ENCODE results near the gene CSF2. TPM values are rescaled to one million over a fixed set of nuclear protein-coding genes. Genes with fewer than 3 reads are reported as not detected.

CSF2 gene
- total RNA-seq, 1 experiment from 2014 or later: 0.30 TPM

DNA sequence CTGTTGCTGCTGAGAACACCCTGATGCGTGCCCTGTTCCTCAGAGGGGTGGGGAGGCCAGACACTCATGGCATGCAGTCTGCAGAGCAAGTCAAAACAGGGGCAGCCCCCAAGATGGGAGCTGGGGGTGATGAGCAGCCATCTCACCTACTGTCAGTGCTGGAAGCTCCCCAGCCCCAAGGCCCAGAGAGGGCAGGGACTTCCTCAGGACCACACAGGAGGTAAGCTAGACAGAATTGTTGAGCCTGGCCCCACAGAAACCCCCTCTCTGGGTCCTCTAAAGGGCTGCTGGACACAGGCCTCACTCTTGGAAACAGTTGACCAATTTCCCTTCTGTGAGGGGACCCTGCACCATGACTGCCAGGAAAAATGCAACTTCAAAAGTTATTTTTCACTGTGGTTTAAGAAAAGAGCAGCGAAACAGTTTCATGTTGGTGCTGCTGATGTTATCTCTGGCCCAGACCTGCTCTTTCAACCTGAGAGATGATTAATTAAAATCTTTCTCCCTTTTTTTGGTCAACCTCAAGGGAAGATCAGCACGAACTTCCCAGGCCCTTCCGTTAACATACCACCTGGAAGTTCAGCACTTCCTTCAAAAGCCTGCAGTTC is 9.6 kb downstream of the CSF2 start:
- H3K4me1 ChIP-seq (ENCODE audit: control insufficient read depth in 1 of 2, insufficient read depth in 2 of 2, low read length in 2 of 2): peaks cover 0 to 6% of the 10 kb centered on the region in 2 experiments; a peak in 1 of 4 replicates
- no peaks in the 10 kb centered on the region for H3K79me2 ChIP-seq (ENCODE audit: insufficient read depth, low read length)
- RAD21 ChIA-PET (ENCODE audit: low non-redundant PET in 1 of 2, low total read pairs in 2 of 2, uncharacterized antibody in 2 of 2, unreplicated experiment in 2 of 2): no interaction called here
- H4K20me1 ChIP-seq (ENCODE audit: insufficient read depth): no peaks in the 10 kb centered on the region
- H3K27me3 ChIP-seq (ENCODE audit: insufficient read depth, low read length): no peaks in the 10 kb centered on the region
- no peaks in the 10 kb centered on the region for H3K9me2 ChIP-seq (ENCODE audit: insufficient read depth)
- H3K36me3 ChIP-seq (ENCODE audit: control insufficient read depth in 1 of 2, insufficient read depth in 2 of 2, low read length in 2 of 2): no peaks in the 10 kb centered on the region
- intact Hi-C loops (cut with micrococcal nuclease): no loop called here
- H2AFZ ChIP-seq (ENCODE audit: low read depth, low read length, poor library complexity, severe bottlenecking): no peak overlapping the region
- DNase-seq (ENCODE audit: low read depth, low spot score) (no peak), ATAC-seq (no peak)
- no peak overlapping the region for H3K9ac ChIP-seq (ENCODE audit: low read length)
- H3K4me3 ChIP-seq (replicated peaks in 1 of 2; ENCODE audit: low read depth in 1 of 2, low read length in 2 of 2): no peak overlapping the region
- TF ChIP-seq POLR2A (IDR thresholded peaks at IDR 0.05; ENCODE audit: borderline replicate concordance, extremely low read depth, insufficient read depth, insufficient read length): no peak
- TF ChIP-seq, protein P1, sequence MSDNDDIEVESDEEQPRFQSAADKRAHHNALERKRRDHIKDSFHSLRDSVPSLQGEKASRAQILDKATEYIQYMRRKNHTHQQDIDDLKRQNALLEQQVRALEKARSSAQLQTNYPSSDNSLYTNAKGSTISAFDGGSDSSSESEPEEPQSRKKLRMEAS (IDR thresholded peaks at IDR 0.05): no peak
- no peak for TF ChIP-seq CEBPB (IDR thresholded peaks at IDR 0.05; ENCODE audit: low read depth)
- TF ChIP-seq FOSL1 (IDR thresholded peaks at IDR 0.05; ENCODE audit: low read depth): no peak
- TF ChIP-seq YY1 (IDR thresholded peaks at IDR 0.05; ENCODE audit: extremely low read depth, insufficient replicate concordance, low read depth, low read length): no peak
- TF ChIP-seq ELF1 (IDR thresholded peaks at IDR 0.05; ENCODE audit: borderline replicate concordance, low read depth): no peak
- TF ChIP-seq JUND (IDR thresholded peaks at IDR 0.05): no peak
- no peak for TF ChIP-seq POLR2AphosphoS5 (IDR thresholded peaks at IDR 0.05; ENCODE audit: low read depth, low read length)
- no peak for TF ChIP-seq ZNF274 (IDR thresholded peaks at IDR 0.05; ENCODE audit: low read depth, low read length)
- no peak for TF ChIP-seq EZH2 (IDR thresholded peaks at IDR 0.05)
- TF ChIP-seq, protein P2, sequence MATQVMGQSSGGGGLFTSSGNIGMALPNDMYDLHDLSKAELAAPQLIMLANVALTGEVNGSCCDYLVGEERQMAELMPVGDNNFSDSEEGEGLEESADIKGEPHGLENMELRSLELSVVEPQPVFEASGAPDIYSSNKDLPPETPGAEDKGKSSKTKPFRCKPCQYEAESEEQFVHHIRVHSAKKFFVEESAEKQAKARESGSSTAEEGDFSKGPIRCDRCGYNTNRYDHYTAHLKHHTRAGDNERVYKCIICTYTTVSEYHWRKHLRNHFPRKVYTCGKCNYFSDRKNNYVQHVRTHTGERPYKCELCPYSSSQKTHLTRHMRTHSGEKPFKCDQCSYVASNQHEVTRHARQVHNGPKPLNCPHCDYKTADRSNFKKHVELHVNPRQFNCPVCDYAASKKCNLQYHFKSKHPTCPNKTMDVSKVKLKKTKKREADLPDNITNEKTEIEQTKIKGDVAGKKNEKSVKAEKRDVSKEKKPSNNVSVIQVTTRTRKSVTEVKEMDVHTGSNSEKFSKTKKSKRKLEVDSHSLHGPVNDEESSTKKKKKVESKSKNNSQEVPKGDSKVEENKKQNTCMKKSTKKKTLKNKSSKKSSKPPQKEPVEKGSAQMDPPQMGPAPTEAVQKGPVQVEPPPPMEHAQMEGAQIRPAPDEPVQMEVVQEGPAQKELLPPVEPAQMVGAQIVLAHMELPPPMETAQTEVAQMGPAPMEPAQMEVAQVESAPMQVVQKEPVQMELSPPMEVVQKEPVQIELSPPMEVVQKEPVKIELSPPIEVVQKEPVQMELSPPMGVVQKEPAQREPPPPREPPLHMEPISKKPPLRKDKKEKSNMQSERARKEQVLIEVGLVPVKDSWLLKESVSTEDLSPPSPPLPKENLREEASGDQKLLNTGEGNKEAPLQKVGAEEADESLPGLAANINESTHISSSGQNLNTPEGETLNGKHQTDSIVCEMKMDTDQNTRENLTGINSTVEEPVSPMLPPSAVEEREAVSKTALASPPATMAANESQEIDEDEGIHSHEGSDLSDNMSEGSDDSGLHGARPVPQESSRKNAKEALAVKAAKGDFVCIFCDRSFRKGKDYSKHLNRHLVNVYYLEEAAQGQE (IDR thresholded peaks at IDR 0.05; ENCODE audit: low read depth): no peak
- TF ChIP-seq SIN3A (IDR thresholded peaks at IDR 0.05; ENCODE audit: low read depth): no peak
- no peak for TF ChIP-seq RAD21 (IDR thresholded peaks at IDR 0.05; ENCODE audit: low read depth)
- no peak for TF ChIP-seq EGR1 (IDR thresholded peaks at IDR 0.05; ENCODE audit: low read depth)
- TF ChIP-seq, protein P3, sequence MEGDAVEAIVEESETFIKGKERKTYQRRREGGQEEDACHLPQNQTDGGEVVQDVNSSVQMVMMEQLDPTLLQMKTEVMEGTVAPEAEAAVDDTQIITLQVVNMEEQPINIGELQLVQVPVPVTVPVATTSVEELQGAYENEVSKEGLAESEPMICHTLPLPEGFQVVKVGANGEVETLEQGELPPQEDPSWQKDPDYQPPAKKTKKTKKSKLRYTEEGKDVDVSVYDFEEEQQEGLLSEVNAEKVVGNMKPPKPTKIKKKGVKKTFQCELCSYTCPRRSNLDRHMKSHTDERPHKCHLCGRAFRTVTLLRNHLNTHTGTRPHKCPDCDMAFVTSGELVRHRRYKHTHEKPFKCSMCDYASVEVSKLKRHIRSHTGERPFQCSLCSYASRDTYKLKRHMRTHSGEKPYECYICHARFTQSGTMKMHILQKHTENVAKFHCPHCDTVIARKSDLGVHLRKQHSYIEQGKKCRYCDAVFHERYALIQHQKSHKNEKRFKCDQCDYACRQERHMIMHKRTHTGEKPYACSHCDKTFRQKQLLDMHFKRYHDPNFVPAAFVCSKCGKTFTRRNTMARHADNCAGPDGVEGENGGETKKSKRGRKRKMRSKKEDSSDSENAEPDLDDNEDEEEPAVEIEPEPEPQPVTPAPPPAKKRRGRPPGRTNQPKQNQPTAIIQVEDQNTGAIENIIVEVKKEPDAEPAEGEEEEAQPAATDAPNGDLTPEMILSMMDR (IDR thresholded peaks at IDR 0.05 in 2 of 3, conservative IDR thresholded peaks at IDR 0.05 in 1 of 3; ENCODE audit: borderline replicate concordance in 1 of 3, insufficient read depth in 1 of 3, low read depth in 2 of 3, low read length in 2 of 3): no peak
- TF ChIP-seq SRF (IDR thresholded peaks at IDR 0.05; ENCODE audit: low read depth): no peak
- TF ChIP-seq SP1 (IDR thresholded peaks at IDR 0.05; ENCODE audit: low read depth): no peak
- no peak for TF ChIP-seq CBX3 (IDR thresholded peaks at IDR 0.05; ENCODE audit: low read depth)
- TF ChIP-seq ZFX (IDR thresholded peaks at IDR 0.05): no peak
- TF ChIP-seq, protein P4, sequence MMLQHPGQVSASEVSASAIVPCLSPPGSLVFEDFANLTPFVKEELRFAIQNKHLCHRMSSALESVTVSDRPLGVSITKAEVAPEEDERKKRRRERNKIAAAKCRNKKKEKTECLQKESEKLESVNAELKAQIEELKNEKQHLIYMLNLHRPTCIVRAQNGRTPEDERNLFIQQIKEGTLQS (IDR thresholded peaks at IDR 0.05): no peak
- no peak overlapping the region for H3K4me2 ChIP-seq (ENCODE audit: low read length)
- CTCF ChIA-PET: no interaction called here
- no peaks in the 10 kb centered on the region for H3K9me3 ChIP-seq (ENCODE audit: control insufficient read depth in 1 of 2, insufficient read depth in 1 of 2, low read depth in 1 of 2, low read length in 2 of 2)
- no peak overlapping the region for H3K27ac ChIP-seq (ENCODE audit: low read depth, low read length)
- BruUV-seq (replicated peaks): no TSS peak
- POLR2A ChIA-PET: no interaction called here

Measured in HCT116 (cell line).